Erythroblast (primary cell): ENCODE measurements around the gene ALDH16A1.

ENCODE experiments used
- GATA1 ChIP-seq: IDR thresholded peaks from 2 replicates; pipeline ENCODE4 v1.6.1; 2011; ENCODE audit warnings: low read depth, mild to moderate bottlenecking, control low read depth, low read length, moderate library complexity
- POLR2A ChIP-seq: IDR thresholded peaks from 2 replicates; pipeline ENCODE4 v1.6.1; 2011; ENCODE audit warnings: mild to moderate bottlenecking, low read length

DNA sequence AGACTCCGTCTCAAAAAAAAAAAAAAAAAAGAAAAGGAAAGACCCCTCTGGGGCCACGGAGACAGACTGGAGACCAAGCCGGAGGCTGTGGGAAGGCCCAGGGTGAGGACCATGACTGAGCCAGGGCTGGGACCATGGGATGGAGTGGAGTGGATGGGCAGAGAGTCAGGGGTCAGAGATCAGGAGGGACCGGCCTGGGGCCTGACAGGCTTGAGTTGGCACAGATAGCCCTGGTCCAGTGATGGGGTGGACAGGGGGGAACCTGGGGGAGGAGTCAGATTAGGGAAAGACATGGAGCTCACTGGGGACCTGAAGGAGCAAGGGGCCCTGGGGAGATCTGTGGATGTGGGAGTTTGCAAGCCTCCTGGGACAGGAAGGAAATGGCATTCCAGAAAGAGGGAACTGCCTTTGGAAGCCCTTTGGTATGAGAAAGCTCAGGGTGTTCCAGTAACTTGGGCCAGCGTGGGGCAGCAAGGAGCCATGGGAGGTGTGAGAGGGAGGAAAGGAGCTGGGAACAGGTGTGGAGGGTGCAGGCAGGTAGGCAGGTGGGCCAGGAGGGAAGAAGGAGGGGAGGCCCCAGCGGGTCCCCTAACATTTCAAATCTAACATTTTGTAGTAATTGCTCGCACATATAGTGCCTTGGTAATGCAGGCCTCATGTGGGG lies 28.1 kb downstream of the ALDH16A1 start:
- TF ChIP-seq POLR2A (no peak), GATA1 (no peak)
